ENCODE measurements around the gene RNASEH2B. TPM values are rescaled to one million over a fixed set of nuclear protein-coding genes. Genes with fewer than 3 reads are reported as not detected.

Gene RNASEH2B
- polyA plus RNA-seq, 1 donor from 2014 or later = 25.2 TPM

DNA sequence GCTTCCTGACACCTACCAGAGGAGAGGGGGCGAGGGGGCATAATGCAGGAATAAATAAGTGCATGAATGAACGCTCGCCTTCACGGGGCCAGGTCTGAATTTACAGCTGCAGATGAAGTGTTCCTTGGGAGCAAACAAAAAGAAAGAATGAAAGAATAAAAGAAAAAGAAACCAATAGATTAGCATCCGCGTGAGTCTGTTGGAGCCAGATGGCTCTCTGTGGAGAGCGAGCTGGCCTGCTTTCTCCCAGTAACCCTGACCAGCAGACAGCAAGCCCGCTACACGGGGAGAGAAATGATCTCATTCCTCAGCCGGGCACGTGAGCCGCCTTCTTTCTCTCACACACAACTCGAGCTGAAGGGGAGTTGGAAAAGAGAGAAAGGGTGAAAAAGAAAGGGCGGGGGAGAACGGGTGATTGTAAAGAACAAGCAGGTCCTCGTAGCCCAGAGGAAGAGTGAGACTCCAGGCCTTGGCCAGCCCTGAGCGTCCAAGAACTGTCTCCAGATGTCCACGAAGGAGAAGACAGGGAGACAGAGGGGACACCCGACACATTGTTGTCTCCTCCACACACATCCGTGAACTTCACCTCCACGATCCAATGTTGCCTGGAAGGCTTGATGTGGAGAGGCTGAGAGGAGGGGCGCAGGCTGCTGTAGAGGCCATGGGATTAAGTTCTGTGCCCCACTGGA is 81.4 kb downstream of the RNASEH2B start:
- Histone ChIP-seq H3K9ac (ENCODE audit: low read length) (peak overlapping the region; percentile 79), H3K9me2 (ENCODE audit: insufficient read depth, low read length) (no peaks in the 10 kb centered on the region), H3F3A (ENCODE audit: insufficient read depth, low read length, poor library complexity, severe bottlenecking) (peaks cover 20% of the 10 kb centered on the region), H3K9me3 (ENCODE audit: low read length) (no peaks in the 10 kb centered on the region), H3K36me3 (ENCODE audit: insufficient read depth, low read length) (no peaks in the 10 kb centered on the region), H3K4me3 (ENCODE audit: low read length) (peak overlapping the region; percentile 55), H3K27ac (ENCODE audit: low read length) (peak overlapping the region; percentile 97), H3K79me2 (replicated peaks; ENCODE audit: insufficient read depth, low read length) (no peaks in the 10 kb centered on the region), H3K27me3 (ENCODE audit: insufficient read depth, low read depth, low read length) (no peaks in the 10 kb centered on the region), H4K20me1 (ENCODE audit: insufficient read depth) (no peaks in the 10 kb centered on the region), H3K4me2 (ENCODE audit: low read length) (peak overlapping the region; percentile 50), H2AFZ (ENCODE audit: low read depth, low read length) (peak overlapping the region; percentile 66)
- peak; percentile 3 for TF ChIP-seq EP300 (conservative IDR thresholded peaks at IDR 0.05; ENCODE audit: poor library complexity, severe bottlenecking)
- TF ChIP-seq MXI1 (conservative IDR thresholded peaks at IDR 0.05; ENCODE audit: poor library complexity, severe bottlenecking) = no peak
- no peak for TF ChIP-seq EZH2 (IDR thresholded peaks at IDR 0.05; ENCODE audit: borderline replicate concordance, insufficient read depth, low read length, poor library complexity, severe bottlenecking)
- no peak for TF ChIP-seq RAD21 (conservative IDR thresholded peaks at IDR 0.05)
- TF ChIP-seq SMC3 (conservative IDR thresholded peaks at IDR 0.05; ENCODE audit: poor library complexity) = no peak
- peak; percentile 79 for TF ChIP-seq TAF1 (IDR thresholded peaks at IDR 0.05; ENCODE audit: low read depth)
- no peak for TF ChIP-seq POLR2AphosphoS5 (IDR thresholded peaks at IDR 0.05)
- TF ChIP-seq, protein P1, sequence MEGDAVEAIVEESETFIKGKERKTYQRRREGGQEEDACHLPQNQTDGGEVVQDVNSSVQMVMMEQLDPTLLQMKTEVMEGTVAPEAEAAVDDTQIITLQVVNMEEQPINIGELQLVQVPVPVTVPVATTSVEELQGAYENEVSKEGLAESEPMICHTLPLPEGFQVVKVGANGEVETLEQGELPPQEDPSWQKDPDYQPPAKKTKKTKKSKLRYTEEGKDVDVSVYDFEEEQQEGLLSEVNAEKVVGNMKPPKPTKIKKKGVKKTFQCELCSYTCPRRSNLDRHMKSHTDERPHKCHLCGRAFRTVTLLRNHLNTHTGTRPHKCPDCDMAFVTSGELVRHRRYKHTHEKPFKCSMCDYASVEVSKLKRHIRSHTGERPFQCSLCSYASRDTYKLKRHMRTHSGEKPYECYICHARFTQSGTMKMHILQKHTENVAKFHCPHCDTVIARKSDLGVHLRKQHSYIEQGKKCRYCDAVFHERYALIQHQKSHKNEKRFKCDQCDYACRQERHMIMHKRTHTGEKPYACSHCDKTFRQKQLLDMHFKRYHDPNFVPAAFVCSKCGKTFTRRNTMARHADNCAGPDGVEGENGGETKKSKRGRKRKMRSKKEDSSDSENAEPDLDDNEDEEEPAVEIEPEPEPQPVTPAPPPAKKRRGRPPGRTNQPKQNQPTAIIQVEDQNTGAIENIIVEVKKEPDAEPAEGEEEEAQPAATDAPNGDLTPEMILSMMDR (IDR thresholded peaks at IDR 0.05; ENCODE audit: poor library complexity, severe bottlenecking) = no peak
- TF ChIP-seq, protein P2, sequence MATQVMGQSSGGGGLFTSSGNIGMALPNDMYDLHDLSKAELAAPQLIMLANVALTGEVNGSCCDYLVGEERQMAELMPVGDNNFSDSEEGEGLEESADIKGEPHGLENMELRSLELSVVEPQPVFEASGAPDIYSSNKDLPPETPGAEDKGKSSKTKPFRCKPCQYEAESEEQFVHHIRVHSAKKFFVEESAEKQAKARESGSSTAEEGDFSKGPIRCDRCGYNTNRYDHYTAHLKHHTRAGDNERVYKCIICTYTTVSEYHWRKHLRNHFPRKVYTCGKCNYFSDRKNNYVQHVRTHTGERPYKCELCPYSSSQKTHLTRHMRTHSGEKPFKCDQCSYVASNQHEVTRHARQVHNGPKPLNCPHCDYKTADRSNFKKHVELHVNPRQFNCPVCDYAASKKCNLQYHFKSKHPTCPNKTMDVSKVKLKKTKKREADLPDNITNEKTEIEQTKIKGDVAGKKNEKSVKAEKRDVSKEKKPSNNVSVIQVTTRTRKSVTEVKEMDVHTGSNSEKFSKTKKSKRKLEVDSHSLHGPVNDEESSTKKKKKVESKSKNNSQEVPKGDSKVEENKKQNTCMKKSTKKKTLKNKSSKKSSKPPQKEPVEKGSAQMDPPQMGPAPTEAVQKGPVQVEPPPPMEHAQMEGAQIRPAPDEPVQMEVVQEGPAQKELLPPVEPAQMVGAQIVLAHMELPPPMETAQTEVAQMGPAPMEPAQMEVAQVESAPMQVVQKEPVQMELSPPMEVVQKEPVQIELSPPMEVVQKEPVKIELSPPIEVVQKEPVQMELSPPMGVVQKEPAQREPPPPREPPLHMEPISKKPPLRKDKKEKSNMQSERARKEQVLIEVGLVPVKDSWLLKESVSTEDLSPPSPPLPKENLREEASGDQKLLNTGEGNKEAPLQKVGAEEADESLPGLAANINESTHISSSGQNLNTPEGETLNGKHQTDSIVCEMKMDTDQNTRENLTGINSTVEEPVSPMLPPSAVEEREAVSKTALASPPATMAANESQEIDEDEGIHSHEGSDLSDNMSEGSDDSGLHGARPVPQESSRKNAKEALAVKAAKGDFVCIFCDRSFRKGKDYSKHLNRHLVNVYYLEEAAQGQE (IDR thresholded peaks at IDR 0.05; ENCODE audit: borderline replicate concordance) = peak; percentile 89

DNA sequence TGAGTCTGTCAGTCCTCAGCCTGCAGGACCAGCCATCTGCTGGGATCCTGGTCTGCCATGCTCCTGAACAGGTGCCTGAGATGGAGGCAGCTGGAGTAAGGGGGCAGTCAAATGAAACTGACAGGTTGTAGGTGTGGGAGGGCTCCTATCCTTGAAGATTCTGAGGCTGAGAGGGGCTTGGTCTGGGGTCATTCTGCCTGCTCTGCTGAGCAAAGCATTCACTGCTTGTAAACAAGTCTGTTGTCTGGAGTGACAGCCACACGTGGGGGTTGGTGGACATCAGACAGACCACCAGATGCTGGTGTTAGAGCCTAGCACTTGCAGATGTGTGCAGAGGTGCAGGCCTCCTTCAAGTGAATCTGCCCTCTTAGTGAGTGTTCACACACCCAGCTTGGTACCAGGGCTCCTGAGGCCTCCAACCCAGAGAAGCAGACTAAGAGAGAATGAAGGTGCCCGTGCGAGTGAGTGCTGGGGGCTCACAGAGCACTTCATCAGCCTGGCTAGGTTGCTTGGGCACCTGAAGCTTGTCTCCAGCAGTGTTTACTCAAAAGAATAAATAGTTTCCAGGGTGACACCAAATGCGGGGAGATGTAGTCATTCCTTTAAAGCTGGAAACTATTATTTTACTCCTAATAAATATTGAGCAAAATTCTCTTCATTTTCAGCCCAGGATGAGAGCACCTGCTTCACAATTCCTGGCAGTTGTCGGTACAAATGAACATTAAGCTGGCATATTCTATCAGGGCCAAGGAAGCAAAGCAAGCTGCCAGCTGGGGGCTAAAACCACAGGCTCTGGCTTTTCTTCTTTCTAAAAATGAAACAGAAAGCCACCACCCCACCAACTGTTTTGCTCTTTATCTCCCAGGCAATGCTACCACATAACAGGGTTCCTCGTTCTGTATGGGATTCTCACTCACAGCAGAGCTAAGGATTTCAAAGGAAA is 82.3 kb downstream of the RNASEH2B start:
- Histone ChIP-seq H3K4me3 (ENCODE audit: low read length) (peak overlapping the region; percentile 55), H3K36me3 (ENCODE audit: insufficient read depth, low read length) (no peaks in the 10 kb centered on the region), H3K9me3 (ENCODE audit: low read length) (no peaks in the 10 kb centered on the region), H3K9me2 (ENCODE audit: insufficient read depth, low read length) (no peaks in the 10 kb centered on the region), H3K4me2 (ENCODE audit: low read length) (no peak overlapping the region), H3K9ac (ENCODE audit: low read length) (peak overlapping the region; percentile 79), H4K20me1 (ENCODE audit: insufficient read depth) (no peaks in the 10 kb centered on the region), H3K27ac (ENCODE audit: low read length) (peak overlapping the region; percentile 97), H3K27me3 (ENCODE audit: insufficient read depth, low read depth, low read length) (no peaks in the 10 kb centered on the region), H3F3A (ENCODE audit: insufficient read depth, low read length, poor library complexity, severe bottlenecking) (peaks cover 20% of the 10 kb centered on the region), H2AFZ (ENCODE audit: low read depth, low read length) (no peak overlapping the region), H3K79me2 (replicated peaks; ENCODE audit: insufficient read depth, low read length) (no peaks in the 10 kb centered on the region)
- no peak for TF ChIP-seq POLR2AphosphoS5 (IDR thresholded peaks at IDR 0.05)
- TF ChIP-seq, protein P2 (IDR thresholded peaks at IDR 0.05; ENCODE audit: borderline replicate concordance) = no peak
- no peak for TF ChIP-seq TAF1 (IDR thresholded peaks at IDR 0.05; ENCODE audit: low read depth)
- TF ChIP-seq SMC3 (conservative IDR thresholded peaks at IDR 0.05; ENCODE audit: poor library complexity) = no peak

All from neural cell (in vitro differentiated cells).